ENCODE measurements around the gene SH3GL1. TPM values are rescaled to one million over a fixed set of nuclear protein-coding genes. Genes with fewer than 3 reads are reported as not detected.

Gene SH3GL1
- total and polyA plus RNA-seq, 10 of the 15 experiments (the other 5 are each of a cell fraction or from before 2014, with no cell fraction given) = 0.93 to 47.4 (median 28.4) TPM

- Histone ChIP-seq H3K4me2 (ENCODE audit: control insufficient read depth, insufficient read depth) (peak overlapping the region; percentile 52), H3K9ac (ENCODE audit: control insufficient read depth, insufficient read depth, low read length) (peak overlapping the region; percentile 80), H2AFZ (ENCODE audit: control insufficient read depth, low read depth, low read length) (peak overlapping the region; percentile 33), H3K79me2 (ENCODE audit: control insufficient read depth, insufficient read depth, low read length) (peaks cover 76% of the 10 kb centered on the region), H3K9me3 (replicated peaks; ENCODE audit: control insufficient read depth, insufficient read depth, low read length) (no peaks in the 10 kb centered on the region), H3K27me3 (replicated peaks in 1 of 2; ENCODE audit: control insufficient read depth in 2 of 2, insufficient read depth in 2 of 2, low read length in 1 of 2) (no peaks in the 10 kb centered on the region), H3K27ac (ENCODE audit: control insufficient read depth, insufficient read depth) (peak overlapping the region; percentile 92), H3K4me3 (peak overlapping the region; percentile 81), H3K4me1 (ENCODE audit: control insufficient read depth, insufficient read depth, low read length) (peaks cover 4% of the 10 kb centered on the region), H4K20me1 (ENCODE audit: control insufficient read depth, insufficient read depth) (peaks cover 3% of the 10 kb centered on the region; the same call in 1 of the 2 replicates), H3K36me3 (ENCODE audit: control insufficient read depth in 2 of 2, insufficient read depth in 2 of 2, low read length in 1 of 2) (peaks cover 2 to 10% of the 10 kb centered on the region in 2 experiments; a peak in 3 of 4 replicates)
- SMC1A ChIA-PET (ENCODE audit: uncharacterized antibody, unreplicated experiment) = interaction anchor here (0.6 to 2.9 kb wide), 3 partner anchors 24 to 116 kb away, joined by 3 to 13 read pairs (median 13); partner anchors contain the start of gene MPND
- POLR2A ChIA-PET = interaction anchor here (1.1 to 1.6 kb wide), 3 partner anchors 20 to 25 kb away, joined by 5 to 11 read pairs (median 7); no protein-coding TSS in a partner anchor
- intact Hi-C loops (cut with micrococcal nuclease; ENCODE audit: unreplicated experiment) = loop anchor here (1.0 to 5.0 kb wide), 3 partner anchors 30 to 412 kb away; partner anchors contain the start of gene EEF2
- CTCF ChIA-PET = interaction anchor here (1.0 to 1.4 kb wide), 8 partner anchors 18 to 133 kb away, joined by 3 to 16 read pairs (median 6); partner anchors contain the start of gene MPND
- no peak for TF ChIP-seq FOS (IDR thresholded peaks at IDR 0.05; ENCODE audit: borderline replicate concordance, extremely low read depth, insufficient read length)
- TF ChIP-seq POLR2AphosphoS5 (IDR thresholded peaks at IDR 0.05; ENCODE audit: low read length) = peak; percentile 40; the same call in 1 of the 2 replicates
- TF ChIP-seq, protein P1, sequence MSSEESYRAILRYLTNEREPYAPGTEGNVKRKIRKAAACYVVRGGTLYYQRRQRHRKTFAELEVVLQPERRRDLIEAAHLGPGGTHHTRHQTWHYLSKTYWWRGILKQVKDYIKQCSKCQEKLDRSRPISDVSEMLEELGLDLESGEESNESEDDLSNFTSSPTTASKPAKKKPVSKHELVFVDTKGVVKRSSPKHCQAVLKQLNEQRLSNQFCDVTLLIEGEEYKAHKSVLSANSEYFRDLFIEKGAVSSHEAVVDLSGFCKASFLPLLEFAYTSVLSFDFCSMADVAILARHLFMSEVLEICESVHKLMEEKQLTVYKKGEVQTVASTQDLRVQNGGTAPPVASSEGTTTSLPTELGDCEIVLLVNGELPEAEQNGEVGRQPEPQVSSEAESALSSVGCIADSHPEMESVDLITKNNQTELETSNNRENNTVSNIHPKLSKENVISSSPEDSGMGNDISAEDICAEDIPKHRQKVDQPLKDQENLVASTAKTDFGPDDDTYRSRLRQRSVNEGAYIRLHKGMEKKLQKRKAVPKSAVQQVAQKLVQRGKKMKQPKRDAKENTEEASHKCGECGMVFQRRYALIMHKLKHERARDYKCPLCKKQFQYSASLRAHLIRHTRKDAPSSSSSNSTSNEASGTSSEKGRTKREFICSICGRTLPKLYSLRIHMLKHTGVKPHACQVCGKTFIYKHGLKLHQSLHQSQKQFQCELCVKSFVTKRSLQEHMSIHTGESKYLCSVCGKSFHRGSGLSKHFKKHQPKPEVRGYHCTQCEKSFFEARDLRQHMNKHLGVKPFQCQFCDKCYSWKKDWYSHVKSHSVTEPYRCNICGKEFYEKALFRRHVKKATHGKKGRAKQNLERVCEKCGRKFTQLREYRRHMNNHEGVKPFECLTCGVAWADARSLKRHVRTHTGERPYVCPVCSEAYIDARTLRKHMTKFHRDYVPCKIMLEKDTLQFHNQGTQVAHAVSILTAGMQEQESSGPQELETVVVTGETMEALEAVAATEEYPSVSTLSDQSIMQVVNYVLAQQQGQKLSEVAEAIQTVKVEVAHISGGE (CRISPR knock-in tag; IDR thresholded peaks at IDR 0.05) = no peak
- no peak for TF ChIP-seq ZBED1 (IDR thresholded peaks at IDR 0.05; ENCODE audit: borderline replicate concordance)
- no peak for TF ChIP-seq RCOR1 (conservative IDR thresholded peaks at IDR 0.05; ENCODE audit: low read depth, low read length)
- no peak for TF ChIP-seq HDGF (IDR thresholded peaks at IDR 0.05)
- TF ChIP-seq TCF3 (IDR thresholded peaks at IDR 0.05; ENCODE audit: borderline replicate concordance, insufficient read depth, low read depth, low read length) = no peak
- no peak for TF ChIP-seq YY1 (IDR thresholded peaks at IDR 0.05; ENCODE audit: low read depth, low read length)
- TF ChIP-seq WRNIP1 (IDR thresholded peaks at IDR 0.05; ENCODE audit: borderline replicate concordance, low read depth, low read length) = 0 out of 2 replicates have a peak, but pooled peaks have one; percentile 71
- TF ChIP-seq CHD4 (IDR thresholded peaks at IDR 0.05) = no peak
- TF ChIP-seq SREBF1 (IDR thresholded peaks at IDR 0.05; ENCODE audit: low read length) = no peak
- TF ChIP-seq, protein P2, sequence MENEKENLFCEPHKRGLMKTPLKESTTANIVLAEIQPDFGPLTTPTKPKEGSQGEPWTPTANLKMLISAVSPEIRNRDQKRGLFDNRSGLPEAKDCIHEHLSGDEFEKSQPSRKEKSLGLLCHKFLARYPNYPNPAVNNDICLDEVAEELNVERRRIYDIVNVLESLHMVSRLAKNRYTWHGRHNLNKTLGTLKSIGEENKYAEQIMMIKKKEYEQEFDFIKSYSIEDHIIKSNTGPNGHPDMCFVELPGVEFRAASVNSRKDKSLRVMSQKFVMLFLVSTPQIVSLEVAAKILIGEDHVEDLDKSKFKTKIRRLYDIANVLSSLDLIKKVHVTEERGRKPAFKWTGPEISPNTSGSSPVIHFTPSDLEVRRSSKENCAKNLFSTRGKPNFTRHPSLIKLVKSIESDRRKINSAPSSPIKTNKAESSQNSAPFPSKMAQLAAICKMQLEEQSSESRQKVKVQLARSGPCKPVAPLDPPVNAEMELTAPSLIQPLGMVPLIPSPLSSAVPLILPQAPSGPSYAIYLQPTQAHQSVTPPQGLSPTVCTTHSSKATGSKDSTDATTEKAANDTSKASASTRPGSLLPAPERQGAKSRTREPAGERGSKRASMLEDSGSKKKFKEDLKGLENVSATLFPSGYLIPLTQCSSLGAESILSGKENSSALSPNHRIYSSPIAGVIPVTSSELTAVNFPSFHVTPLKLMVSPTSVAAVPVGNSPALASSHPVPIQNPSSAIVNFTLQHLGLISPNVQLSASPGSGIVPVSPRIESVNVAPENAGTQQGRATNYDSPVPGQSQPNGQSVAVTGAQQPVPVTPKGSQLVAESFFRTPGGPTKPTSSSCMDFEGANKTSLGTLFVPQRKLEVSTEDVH (IDR thresholded peaks at IDR 0.05; ENCODE audit: low read depth, partially characterized antibody) = no peak
- no peak for TF ChIP-seq NRF1 (conservative IDR thresholded peaks at IDR 0.05; ENCODE audit: low read depth, low read length)
- TF ChIP-seq GATAD2B (conservative IDR thresholded peaks at IDR 0.05; ENCODE audit: low read depth) = no peak
- TF ChIP-seq MEF2B (IDR thresholded peaks at IDR 0.05; ENCODE audit: partially characterized antibody, poor library complexity, severe bottlenecking) = peak; percentile 8
- TF ChIP-seq EED (IDR thresholded peaks at IDR 0.05; ENCODE audit: low read depth) = 0 out of 2 replicates have a peak, but pooled peaks have one; percentile 0
- no peak for TF ChIP-seq TCF12 (IDR thresholded peaks at IDR 0.05; ENCODE audit: low read depth, low read length)
- FAIRE-seq = no peak
- RAD21 ChIA-PET (ENCODE audit: unreplicated experiment) = interaction anchor here (0.6 to 1.4 kb wide), 5 partner anchors 18 to 70 kb away, joined by 3 to 13 read pairs (median 4); partner anchors contain the start of gene MPND
- ATAC-seq = peak; percentile 26
- no peak for DNase-seq (ENCODE audit: low read depth, low spot score)
- BruUV-seq (replicated peaks) = no TSS peak
- in situ Hi-C loops (cut with MboI) = no loop called here
- 0% methylated on average over 11 of the region's 12 CpGs for WGBS (ENCODE audit: insufficient coverage, insufficient replicate concordance, low lambda C conversion rate, missing lambda C conversion rate)
Measured at GRCh38 chr19:4399812-4400134, 574 bp downstream of the SH3GL1 start.
